HL-60 (cell line): Measurements from ENCODE around the gene DOLK.

Experiments used
- DNase-seq, 2 experiments: peaks; one replicate each; pipeline ENCODE4 v3.0.0-alpha.2; 2010 to 2020; ENCODE audit warnings: low read depth in 1 of 2, low spot score in 1 of 2
- H3K27ac ChIP-seq: fragments of 250-450 bp; sonication (Bioruptor Pico); replicated peaks from 2 replicates; pipeline ENCODE4 v1.5.1; 2020; ENCODE audit warnings: mild to moderate bottlenecking, moderate library complexity
- H3K27me3 ChIP-seq: fragments of 250-450 bp; sonication (Bioruptor Pico); 2 replicates; pipeline ENCODE4 v1.5.1; 2021; ENCODE audit warnings: mild to moderate bottlenecking, moderate library complexity; ENCODE audit not compliant: insufficient read depth, poor library complexity, severe bottlenecking
- H3K4me3 ChIP-seq: replicated peaks from 2 replicates; pipeline ENCODE4 v1.5.1; 2011; ENCODE audit warnings: mild to moderate bottlenecking, control low read depth, low read length; ENCODE audit not compliant: insufficient read depth
- CTCF ChIP-seq: IDR thresholded peaks from one replicate; pipeline ENCODE4 v1.5.1; 2011; ENCODE audit warnings: low read length, control low read depth, inconsistent platforms; ENCODE audit not compliant: insufficient read depth
- GABPA ChIP-seq: IDR thresholded peaks from 2 replicates; pipeline ENCODE4 v1.6.1; 2012; ENCODE audit warnings: low read depth
- POLR2AphosphoS5 ChIP-seq: IDR thresholded peaks from 2 replicates; pipeline ENCODE4 v1.6.1; 2012; ENCODE audit warnings: low read depth
- REST ChIP-seq: IDR thresholded peaks from 2 replicates; pipeline ENCODE4 v1.6.1; 2012; ENCODE audit warnings: low read depth; ENCODE audit not compliant: insufficient replicate concordance
- SPI1 ChIP-seq: IDR thresholded peaks from 2 replicates; pipeline ENCODE4 v1.6.1; 2012; ENCODE audit warnings: low read depth, mild to moderate bottlenecking, borderline replicate concordance

DOLK gene

GRCh38 chr9:128916204-128916603, 31.2 kb downstream of the DOLK start:
- no peak for DNase-seq
- TF ChIP-seq GABPA, result no peak
- no peak for TF ChIP-seq SPI1
- TF ChIP-seq POLR2AphosphoS5, result no peak
- TF ChIP-seq REST, result no peak
- TF ChIP-seq CTCF, result no peak
- no peaks in the 10 kb centered on the region for H3K27me3 ChIP-seq
- no peak overlapping the region for H3K4me3 ChIP-seq
- H3K27ac ChIP-seq, result no peak overlapping the region

GRCh38 chr9:128913995-128914772, 33.2 kb downstream of the DOLK start:
- TF ChIP-seq POLR2AphosphoS5 (no peak), GABPA (no peak), REST (no peak), SPI1 (no peak), CTCF (no peak)
- DNase-seq, result no peak
- no peaks in the 10 kb centered on the region for H3K27me3 ChIP-seq
- no peak overlapping the region for H3K27ac ChIP-seq
- no peak overlapping the region for H3K4me3 ChIP-seq

GRCh38 chr9:128913048-128913900, 34.1 kb downstream of the DOLK start:
- TF ChIP-seq GABPA, result no peak
- TF ChIP-seq SPI1, result no peak
- no peak for TF ChIP-seq POLR2AphosphoS5
- no peak for TF ChIP-seq CTCF
- TF ChIP-seq REST, result no peak
- no peak overlapping the region for H3K27ac ChIP-seq

More at GRCh38 chr9:128913048-128913900, 34.1 kb downstream of the DOLK start:
- no peak overlapping the region for H3K4me3 ChIP-seq
- H3K27me3 ChIP-seq, result no peaks in the 10 kb centered on the region
- DNase-seq, result no peak
